Stimulated activated CD4-positive, alpha-beta T cell treated with anti-CD3 and anti-CD28 coated beads, Interleukin-4, amount 100 ng/mL, for 1 hour (primary cell): ENCODE data around the gene SPOCK2.
"Not testable (repeated sequence)": the region's sequence is repeated elsewhere in the genome, so short reads cannot be mapped to it uniquely, and the experiment has no call there.

Experiments used
- DNase-seq: peaks from one replicate; pipeline ENCODE4 v3.0.0-alpha.2; 2020

SPOCK2 gene, protein sequence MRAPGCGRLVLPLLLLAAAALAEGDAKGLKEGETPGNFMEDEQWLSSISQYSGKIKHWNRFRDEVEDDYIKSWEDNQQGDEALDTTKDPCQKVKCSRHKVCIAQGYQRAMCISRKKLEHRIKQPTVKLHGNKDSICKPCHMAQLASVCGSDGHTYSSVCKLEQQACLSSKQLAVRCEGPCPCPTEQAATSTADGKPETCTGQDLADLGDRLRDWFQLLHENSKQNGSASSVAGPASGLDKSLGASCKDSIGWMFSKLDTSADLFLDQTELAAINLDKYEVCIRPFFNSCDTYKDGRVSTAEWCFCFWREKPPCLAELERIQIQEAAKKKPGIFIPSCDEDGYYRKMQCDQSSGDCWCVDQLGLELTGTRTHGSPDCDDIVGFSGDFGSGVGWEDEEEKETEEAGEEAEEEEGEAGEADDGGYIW

DNA sequence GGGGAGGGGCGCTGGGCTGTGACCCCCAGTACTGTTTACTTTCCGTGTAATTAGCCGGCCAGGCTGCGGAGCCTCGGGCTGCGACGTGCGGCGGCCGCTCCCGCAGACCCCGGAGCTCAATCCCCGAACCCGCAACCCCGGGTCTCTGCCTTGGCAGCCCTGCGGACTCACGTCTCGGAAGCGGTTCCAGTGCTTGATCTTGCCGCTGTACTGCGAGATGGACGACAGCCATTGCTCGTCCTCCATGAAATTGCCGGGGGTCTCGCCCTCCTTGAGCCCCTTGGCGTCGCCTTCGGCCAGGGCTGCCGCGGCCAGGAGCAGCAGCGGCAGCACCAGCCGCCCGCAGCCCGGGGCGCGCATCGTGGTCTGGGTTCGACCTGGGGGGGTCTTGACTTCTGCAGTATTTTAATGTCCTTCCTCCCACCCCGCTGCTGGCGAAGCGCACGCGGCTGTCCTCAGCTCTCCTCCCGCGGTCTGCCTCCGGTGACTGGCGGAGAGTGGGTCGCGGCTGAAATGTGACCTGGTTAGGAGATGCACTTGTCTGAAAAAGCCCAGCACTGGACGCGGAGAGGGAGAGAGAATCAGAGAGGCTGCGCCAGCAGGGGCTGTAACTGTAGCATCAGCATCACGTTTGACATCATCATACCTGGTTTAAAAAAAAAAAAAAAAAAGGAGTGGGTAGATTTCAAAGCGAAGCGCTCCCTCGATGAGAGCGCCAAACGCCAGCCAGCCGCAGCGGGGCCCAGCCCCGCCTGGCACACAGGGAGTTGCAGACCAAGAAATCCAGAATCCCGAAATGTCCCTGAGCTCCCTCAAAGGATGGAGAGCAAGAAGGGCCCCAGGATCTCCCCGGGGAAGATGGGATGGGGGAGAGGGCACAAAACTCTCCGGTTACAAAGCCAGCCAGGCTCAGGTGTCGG is at the start of gene SPOCK2:
Gene SPOCK2, minus strand, starts transcription at position 583 of the 920 bp plus-strand sequence. Its CDS starts 223 bp downstream, at position 360.
- peak; percentile 62 for DNase-seq

DNA sequence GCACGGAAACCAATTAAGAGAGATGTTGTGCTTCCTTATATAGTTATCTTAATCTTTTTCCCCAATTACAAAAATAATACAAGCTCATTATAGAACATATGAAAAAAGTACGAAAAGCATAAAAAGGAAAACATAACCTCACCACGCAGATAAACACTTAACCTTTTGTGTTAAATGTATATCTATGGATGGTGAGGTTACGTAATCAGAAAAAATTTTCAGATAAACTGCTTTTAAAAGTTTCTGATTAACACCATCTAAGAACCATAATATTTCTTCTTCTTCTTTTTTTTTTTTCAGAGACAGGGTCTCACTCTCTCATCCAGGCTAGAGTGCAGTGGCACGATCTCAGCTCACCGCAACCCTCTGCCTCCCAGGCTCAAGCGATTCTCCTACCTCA is 49.2 kb upstream of the SPOCK2 start:
- DNase-seq, result no peak

DNA sequence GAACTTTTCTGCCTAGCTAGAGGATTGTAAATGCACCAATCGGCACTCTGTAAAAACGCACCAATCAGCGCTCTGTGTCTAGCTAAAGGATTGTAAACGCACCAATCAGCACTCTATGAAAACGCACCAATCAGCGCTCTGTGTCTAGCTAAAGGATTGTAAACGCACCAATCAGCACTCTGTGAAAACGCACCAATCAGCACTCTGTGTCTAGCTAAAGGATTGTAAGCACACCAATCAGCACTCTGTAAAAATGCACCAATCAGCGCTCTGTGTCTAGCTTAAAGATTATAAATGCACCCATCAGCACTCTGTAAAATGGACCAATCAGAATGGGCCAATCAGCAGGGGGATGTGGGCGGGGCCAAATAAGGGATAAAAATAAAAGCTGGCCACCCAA is 47.9 kb upstream of the SPOCK2 start:
- DNase-seq, result not testable (repeated sequence)

DNA sequence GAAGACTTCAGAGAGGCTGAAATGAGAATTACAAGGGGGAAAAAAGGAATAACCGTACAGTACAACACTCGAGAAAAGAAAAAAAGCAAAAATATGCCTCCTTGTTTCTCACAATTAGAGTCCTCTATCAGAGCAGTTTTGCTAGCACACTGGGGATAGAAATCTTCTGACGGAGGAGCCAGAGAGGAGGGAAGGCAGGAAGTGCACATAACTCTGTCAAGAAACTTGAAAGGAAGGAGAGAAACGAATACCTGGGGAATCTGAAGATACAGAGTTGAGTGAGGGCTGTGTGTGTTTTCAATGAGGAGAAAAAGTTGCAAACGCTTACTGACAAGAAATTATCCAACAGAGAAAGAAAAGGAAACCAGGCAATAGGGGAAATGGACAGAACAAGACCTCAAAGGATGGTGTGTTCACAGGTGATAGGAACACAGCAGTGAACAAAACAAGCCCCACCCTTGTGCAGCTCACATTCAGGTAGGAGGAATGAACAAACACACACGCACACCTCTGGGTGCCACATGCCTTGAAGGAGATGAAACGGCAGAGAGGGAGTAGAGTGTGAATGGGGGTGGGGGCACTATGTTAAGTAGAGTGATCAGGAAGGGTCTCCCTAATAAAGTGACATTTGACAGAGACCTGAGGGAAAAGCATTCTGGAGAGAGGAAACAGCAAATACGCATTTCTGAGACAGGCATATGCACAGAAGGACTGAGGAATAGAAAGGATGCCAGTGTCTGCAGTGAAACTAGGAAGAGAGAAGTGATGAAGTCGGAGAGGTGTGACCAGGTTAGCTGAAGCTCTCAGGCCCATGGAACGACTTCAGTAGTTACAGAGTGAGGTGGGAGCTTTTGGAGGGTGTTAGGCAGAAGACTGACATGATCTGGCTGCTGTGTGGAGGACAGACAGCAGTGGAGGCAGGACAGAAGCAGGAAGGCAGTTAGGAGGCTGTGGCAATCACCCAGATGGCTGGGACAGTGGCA is 46.7 kb upstream of the SPOCK2 start:
- DNase-seq, result no peak

DNA sequence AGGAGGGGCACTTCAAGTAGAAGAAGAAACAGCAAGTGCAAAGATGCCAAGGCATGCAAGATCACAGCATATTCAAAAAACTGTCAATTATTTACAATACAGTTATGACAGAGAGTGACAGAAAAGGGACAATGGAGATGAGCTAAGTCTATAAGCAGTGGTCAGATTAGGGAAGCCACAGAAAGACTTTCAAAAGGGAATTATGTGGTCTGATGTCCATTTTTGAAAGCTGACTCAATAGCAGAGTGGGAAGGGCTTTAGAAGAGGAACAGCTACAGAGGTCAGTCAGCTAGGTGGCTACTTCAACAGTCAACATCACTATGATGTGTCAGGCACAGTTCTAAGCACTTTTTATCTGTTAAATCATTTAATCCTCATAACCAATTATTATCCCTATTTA is 45.2 kb upstream of the SPOCK2 start:
- no peak for DNase-seq

DNA sequence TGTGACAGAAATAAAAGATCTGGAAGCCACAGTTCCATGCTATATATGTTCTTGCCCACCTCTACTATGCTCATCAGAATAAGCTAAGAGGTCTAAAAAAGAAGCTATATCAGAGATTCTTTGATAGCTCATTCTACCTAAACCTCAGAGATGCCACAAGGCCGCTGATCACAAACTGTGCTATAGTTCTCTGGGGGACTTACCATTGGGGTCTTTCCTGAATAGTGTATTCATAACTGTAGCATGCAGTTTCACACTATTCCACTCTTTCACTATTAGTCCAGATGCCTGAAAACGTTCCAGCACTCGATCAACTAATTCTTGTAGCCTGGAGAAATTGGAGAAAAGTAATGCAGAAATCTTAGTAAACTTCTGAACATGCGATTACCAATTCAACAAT is 44.5 kb upstream of the SPOCK2 start:
- DNase-seq, result no peak

DNA sequence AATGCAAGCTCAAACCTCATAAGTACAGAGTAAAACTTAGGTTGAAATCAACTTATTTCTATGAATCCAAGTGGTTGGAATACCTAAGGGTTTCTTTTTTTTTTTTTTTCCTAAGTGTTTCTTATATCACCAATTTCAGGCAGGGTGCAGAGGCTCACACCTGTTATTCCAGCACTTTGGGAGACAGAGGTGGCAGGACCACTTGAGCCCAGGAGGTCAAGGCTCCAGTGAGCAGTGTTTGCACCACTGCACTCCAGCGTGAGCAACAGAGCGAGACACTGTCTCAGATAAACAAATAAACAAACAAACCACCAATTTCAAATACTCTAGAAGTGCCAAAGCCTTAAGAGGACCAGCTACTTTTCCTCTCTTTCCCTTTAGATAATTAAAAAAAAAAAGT is 39.2 kb upstream of the SPOCK2 start:
- DNase-seq, result no peak

DNA sequence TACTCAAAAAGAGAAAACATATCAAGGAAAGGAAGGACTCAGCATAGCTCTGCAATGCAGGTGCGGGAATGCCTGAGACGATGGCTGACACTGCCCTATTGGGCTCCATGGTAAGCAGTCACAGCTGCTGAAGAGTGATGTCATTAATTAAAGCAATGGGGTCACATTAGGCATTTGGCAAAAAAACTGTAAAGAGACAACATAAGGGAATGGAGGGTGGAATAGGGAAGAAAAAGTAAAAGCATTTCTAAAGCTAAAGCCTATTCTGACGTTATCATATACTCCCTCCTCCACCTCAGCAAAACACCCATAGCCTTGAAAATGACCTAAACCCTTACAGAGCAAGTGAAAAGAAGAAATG is 38.5 kb upstream of the SPOCK2 start:
- no peak for DNase-seq

DNA sequence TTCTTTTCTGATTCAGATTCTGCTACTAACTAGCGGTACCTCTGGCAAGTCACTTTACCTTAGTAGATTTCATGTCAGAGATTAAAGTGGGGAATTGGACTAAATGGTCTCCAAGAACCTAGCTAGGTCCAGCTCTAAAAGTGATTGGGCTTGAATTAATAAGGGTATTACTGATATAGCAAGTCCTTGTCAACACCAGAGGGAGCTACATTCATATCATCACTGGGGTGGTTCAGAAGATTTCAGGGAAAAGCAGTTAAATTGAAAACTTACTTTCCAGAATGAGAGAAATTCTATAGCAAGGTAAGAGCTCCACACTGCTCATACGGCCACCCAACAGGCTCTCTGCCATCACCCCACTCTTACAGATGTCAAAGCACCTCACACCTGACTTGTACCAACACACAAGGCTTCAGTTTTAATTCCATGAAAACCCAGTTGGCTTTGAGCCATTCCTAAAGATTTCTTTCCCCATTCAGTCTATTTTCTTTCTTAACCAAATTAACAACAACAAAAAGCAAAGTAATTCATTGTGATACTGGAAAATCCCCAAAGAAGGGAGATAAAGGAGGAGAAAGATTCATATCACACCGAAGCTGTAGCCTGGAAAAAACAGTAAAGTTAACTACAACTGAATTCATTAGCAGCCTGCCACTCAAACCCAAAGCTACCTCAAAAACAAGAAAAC is 38.0 kb upstream of the SPOCK2 start:
- DNase-seq, result no peak

DNA sequence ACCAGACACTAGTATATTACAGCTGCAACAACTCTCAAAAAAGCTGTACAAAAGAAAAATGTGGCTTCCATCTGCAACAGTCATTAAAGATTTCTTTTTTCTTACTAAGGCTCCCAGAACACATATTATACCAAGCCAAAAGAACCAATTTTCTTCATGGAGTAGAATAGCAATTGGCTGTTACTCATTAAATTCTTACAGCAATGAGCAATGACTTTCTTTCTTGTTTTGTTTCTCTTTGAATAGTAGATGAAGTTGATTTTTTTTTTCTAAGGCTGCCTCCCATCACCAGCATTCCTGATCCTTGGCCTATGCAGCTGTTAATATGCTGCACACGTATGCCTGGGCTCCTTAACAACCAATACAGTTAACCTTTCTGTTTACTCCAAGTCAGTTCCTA is 36.6 kb upstream of the SPOCK2 start:
- no peak for DNase-seq

DNA sequence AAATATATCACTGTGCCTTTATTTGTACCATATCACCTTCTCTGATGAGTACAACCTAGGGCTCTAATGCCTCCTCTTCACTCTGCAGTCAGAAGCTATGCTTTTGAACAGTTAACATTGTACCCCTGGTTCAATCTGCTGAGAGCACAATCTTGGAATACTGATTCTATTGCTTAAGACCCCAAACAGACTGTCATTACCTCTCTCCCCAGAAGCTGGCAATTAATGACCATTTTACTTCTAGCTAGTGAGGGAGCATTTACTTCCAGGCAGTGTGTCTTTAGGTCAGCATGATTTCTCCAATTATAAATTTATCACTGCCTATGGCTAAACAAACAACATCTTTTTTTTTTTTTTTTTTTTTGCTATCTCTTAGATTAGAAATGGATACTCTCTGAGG is 36.0 kb upstream of the SPOCK2 start:
- DNase-seq, result no peak

DNA sequence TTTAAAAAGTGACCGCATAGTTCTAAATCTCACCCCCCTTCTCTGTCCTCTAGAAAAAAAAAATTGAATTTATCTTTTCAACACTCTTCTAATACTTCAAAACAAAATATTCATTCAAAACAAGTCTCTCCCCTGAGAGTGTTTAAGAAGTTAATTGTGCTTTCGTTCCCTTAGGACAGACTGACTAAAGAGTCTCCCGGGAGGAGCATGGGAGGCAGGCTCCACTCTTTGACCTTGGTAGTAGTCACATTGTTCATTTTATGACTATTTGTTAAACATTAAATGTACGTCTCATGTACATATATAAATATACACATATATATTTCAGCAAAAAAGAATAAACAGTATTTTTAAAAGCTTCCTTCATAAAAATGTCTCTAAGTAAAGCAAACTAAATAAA is 35.3 kb upstream of the SPOCK2 start:
- no peak for DNase-seq

DNA sequence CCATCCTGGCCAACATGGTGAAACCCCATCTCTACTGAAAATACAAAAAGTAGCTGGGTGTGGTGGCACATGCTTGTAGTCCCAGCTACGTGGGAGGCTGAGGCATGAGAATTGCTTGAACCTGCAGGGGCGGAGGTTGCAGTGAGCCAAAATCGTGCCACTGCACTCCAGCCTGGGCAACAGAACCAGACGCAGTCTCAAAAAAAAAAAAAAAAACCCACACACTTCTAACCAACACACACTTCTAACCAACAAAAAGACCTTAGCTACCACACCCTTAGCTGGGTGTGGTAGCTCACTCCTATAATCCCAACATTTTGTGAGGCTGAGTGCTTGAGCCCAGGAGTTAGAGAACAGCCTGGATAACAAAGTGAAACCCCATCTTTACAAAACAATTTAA is 33.9 kb upstream of the SPOCK2 start:
- DNase-seq, result peak; percentile 13

DNA sequence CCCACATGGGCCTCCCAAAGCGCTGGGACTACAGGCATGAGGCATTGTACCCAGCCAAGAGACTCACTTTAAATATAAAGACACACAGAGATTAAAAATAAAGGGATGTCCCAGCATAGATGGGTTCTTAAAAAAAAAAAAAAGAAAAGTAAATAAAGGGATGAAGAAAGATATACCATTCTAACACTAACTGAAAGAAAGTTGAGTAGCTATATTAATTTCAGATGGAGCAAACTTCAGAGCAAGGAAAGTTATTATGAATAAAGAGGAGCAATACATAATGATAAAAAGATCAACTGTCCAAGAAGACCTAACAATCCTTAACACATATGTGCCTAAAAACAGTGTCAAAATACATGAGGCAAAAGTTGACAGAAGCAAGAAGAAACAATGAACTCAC is 33.0 kb upstream of the SPOCK2 start:
- DNase-seq, result no peak

DNA sequence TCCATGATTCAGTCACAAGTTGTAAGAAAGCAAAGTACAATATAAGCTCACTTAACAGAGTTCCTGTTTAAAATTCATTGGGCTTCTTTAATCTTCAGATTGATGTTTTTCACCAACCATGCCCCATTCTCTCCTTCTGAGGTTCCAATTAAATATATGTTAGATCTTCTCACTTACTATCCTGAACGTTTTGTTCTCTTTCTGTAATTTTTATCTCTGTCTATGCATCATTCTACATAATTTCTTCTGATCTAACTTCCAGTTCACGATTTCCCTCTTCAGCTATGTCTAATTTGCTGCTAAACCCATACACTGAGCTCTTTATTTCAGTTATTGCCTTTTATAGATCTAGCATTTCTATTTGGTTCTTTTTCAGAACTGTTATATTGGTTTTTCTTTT is 28.0 kb upstream of the SPOCK2 start:
- DNase-seq, result no peak

DNA sequence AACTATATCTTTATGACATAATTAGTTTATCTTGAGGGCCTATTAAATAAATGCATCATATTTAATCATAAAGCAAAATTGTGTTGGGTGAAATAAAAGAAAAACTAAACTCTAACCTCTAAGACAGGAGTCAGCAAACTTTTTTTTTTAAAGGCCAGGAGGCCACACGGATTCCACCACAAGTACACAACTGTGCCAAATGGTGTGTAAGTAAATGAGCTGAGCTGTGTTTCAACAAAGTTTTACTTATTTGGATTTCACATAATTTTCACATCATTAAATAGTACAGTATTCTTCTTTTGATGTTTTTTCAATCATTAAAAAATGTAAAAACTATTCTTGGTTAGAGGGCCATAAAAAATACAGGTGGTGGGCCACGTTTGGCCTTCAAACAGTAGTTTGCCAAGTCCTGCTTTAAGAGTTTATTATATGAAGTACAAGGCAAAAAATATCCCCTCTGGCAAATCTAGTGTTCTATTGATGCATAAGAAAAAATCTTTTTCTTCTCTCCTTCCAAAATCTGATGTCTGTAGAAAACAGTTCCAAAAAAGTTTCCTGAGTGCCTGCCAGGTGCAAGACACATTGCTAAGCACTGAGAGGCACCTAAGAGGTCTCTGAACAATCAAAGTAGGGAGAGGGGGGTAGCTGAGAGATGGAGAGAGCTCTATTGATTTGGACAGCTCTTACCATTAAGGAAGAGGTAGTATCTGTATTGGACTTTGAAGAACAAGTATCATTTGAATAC is 26.5 kb upstream of the SPOCK2 start:
- no peak for DNase-seq

DNA sequence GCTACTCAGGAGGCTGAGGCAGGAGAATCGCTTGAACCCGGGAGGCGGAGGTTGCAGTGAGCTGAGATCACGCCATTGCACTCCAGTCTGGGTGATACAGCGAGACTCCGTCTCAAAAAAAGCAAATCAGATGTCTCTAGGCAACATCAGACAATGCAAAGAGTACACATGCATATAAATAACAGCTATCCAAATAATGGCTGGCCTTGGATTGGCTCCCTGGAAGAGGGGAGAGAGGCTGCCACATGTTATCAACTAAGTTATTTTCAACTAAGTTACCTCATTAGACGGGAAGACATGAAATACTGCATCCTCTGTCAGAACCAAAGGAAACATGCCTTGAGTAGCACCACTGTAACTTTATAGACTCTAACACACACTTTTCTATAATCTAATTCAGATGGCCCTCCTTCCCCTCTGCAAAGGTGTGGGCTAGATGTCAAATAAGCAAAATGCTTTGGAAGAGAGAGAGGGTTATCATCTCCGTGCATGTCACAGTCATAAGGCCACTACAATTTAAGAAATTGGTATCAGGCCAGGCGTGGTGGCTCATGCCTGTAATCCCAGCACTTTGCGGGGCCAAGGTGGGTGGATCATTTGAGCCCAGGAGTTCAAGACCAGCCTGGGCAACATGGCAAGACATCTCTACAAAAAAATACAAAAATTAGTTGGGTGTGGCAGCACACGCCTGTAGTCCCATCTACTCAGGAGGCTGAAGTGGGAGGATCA is 22.5 kb upstream of the SPOCK2 start:
- DNase-seq, result no peak

DNA sequence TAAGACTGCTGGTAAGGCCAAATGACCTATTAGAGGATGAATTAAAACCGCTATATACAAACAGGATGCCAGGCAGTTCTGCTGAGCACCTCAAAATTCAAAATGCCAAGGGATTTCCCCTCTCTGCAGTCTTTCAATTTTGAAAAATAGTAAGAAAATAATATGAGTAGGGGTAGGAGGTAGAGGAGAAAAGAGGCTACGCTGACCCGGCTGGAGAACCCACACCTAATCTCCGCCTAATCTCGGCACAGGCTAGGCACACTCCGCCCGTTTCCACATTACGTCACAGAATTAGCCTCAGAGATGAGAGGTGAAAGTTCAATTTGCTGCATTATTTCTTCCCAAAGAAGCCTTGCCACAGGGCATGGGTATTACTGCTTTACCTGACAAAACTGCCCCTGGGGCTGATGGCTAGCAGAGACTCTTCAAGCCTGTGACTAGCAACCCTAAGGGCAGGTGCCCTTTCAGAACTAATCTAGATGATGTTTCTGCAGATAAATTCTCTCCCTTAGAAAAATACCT is 21.3 kb upstream of the SPOCK2 start:
- DNase-seq, result no peak

DNA sequence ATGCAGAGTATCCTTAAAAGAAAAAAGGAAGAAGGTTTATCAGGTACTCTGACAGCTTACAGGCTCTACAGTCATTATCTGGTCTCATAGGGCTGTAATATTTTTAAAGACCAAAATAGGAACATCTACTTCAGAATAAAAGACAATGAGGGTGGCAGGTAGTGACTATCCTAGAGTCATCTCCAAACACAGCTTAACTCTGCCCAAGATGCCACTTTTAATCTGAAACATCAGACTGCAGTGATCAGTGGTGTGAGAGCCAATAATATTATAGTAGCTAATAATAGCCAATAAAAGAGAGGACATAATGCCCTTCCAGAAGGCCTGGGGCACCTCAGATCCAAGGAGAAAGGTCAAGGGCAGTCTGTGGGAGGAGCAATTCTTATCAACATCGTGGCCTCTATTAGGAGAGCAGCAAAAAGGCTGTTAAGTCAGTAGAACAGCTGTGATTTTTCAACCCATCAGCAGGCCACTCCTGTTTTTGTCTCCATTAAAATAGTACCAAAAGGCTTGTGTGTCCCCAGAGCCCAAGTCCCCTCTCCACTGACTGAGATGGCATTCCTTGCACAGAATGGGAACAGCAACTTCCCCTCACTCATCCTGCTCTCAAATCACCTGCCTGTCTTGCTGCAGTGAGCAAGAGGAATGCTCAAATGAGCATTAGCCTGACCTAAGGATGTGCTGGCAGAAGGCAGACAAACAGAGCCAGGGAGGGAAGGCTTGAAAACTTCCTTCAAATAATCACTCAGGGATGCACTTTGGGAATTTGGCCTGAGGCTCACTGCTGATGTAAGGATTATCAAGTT is 20.7 kb upstream of the SPOCK2 start:
- no peak for DNase-seq

DNA sequence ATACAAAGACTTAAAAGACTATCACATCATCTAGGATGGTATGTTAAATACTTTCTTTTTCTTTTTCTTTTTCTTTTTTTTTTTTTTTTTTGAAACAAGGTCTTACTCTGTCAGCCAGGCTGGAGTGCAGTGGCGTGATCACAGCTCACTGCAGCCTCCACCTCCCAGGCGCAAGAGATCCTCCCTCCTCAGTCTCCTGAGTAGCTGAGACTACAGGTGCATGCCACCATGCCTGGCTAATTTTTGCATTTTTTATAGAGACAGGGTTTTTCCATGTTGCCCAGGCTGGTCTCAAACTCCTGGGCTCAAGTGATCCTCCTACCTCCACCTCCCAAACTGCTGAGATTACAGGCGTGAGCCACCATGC is 19.6 kb upstream of the SPOCK2 start:
- DNase-seq, result not testable (repeated sequence)
